Stomach (tissue), 9 donors: Measurements from ENCODE around the gene FBXW7. TPM values are rescaled to one million over a fixed set of nuclear protein-coding genes. Genes with fewer than 3 reads are reported as not detected.

ENCODE experiments used
- DNase-seq, 2 donors: peaks; one replicate each; pipeline versions ENCODE4 v3.0.0 to v3.0.0-alpha.2; 2013 to 2019
- H3K27ac ChIP-seq, 5 donors: fragments of 200-600 bp in 4 of 5; sonication (generic) in 4 of 5; one replicate each; pipeline ENCODE4 v1.5.1; 2013 to 2019; ENCODE audit warnings: mild to moderate bottlenecking in 1 of 5, moderate library complexity in 1 of 5
- H3K27me3 ChIP-seq, 3 donors: fragments of 200-600 bp; sonication (generic); one replicate each; pipeline ENCODE4 v1.5.1; 2017 to 2019; ENCODE audit warnings: mixed run types in 1 of 3
- H3K36me3 ChIP-seq, 4 donors: fragments of 200-600 bp; sonication (generic); 1 replicate in 3 of 4; 2 replicates in 1 of 4; pipeline ENCODE4 v1.5.1; 2016 to 2019
- H3K4me1 ChIP-seq, 4 donors: fragments of 200-600 bp; sonication (generic); one replicate each; pipeline ENCODE4 v1.5.1; 2016 to 2019
- H3K4me3 ChIP-seq, 4 donors: fragments of 200-600 bp; sonication (generic) in 3 of 4; one replicate each; pipeline ENCODE4 v1.5.1; 2016 to 2019; ENCODE audit warnings: mild to moderate bottlenecking in 1 of 4
- H3K9me3 ChIP-seq, 4 donors: fragments of 200-600 bp; sonication (generic); one replicate each; pipeline ENCODE4 v1.5.1; 2016 to 2019
- EP300 ChIP-seq: sonication (generic); formaldehyde crosslinking; IDR thresholded peaks from one replicate; pipeline ENCODE4 v1.6.1; 2017; ENCODE audit warnings: antibody characterized with exemption
- POLR2A ChIP-seq, 4 donors: fragments of 450-650 bp; IDR thresholded peaks; one replicate each; pipeline ENCODE4 v1.6.1; 2016; ENCODE audit warnings: antibody characterized with exemption in 4 of 4, control low read depth in 2 of 4, mild to moderate bottlenecking in 1 of 4, moderate library complexity in 1 of 4
- POLR2AphosphoS5 ChIP-seq, 3 donors: sonication (generic); formaldehyde crosslinking; IDR thresholded peaks; one replicate each; pipeline ENCODE4 v1.6.1; 2016; ENCODE audit warnings: antibody characterized with exemption in 3 of 3
- WGBS, 5 donors: extraction: QIAGEN DNeasy Blood & Tissue Kit in 3 of 5; methylation state at CpG; one replicate each; pipeline versions ENCODE4 v1.1.5 to v1.1.7; 2013 to 2018; 5-methylcytosine and 5-hydroxymethylcytosine counted together
- intact Hi-C: fragments of 100-400 bp; cut with DNase I; formaldehyde crosslinking; loops from one replicate; pipeline ENCODE4 v1.15.1; 2023; ENCODE audit warnings: low total_unique reads
- polyA plus RNA-seq, 3 donors: library from polyadenylated mRNA; stranded (reverse); fragments of 200-250 nt; gene quantifications; one replicate each; pipeline ENCODE4 v1.2.3, GENCODE V29; 2013
- total RNA-seq, 5 donors: library from RNA; depleted of rRNA; stranded (reverse); fragments of >200 nt; gene quantifications; one replicate each; pipeline versions ENCODE4 v1.1.0 to v1.2.3, GENCODE V29; 2014 to 2016
- TF ChIP-seq, protein P1 (sequence below), 7 experiments: fragments of 450-650 bp in 4 of 7; fragments of 200-600 bp in 3 of 7; sonication (generic) in 3 of 7; IDR thresholded peaks; one replicate each; pipeline ENCODE4 v1.5.1; 2016 to 2019; ENCODE audit warnings: antibody characterized with exemption in 7 of 7, control low read depth in 2 of 7, mild to moderate bottlenecking in 1 of 7
- donor health status: healthy with polysubstance abuse.
- donor health status: Bipolar disorder and iron deficiency.
- donor health status: healthy.

Gene FBXW7
- total and polyA plus RNA-seq, 8 donors, result 8.7 to 119 (median 25.1) TPM

DNA sequence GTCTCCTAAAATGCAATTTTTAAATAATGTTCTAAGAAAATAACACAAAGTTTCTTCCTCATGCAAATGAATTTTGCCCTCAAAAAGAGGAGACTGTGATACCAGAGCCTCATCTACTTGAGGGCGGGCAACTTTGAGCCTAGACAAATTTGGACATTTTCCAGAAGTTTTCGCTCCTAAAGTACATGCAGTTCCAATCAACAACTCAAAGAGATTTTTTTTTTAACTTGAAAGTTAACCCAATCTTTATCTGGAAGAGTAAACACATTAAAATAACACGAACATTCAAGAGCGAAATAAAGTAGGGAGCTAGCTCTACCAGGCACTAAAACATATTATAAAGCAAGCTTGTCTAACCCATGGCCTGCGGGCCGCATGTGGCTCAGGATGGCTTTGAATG, 29.4 kb upstream of the FBXW7 start:
- peak; percentile 35 to 46 for DNase-seq
- Histone ChIP-seq H3K4me1 (peaks cover 8 to 21% (median 15%) of the 10 kb centered on the region in 4 donors), H3K36me3 (no peaks in the 10 kb centered on the region), H3K4me3 (no peak overlapping the region), H3K27ac (peak overlapping the region; percentile 30 to 74 (median 63)), H3K27me3 (no peaks in the 10 kb centered on the region), H3K9me3 (no peaks in the 10 kb centered on the region)
- TF ChIP-seq EP300, result no peak
- peak in 1 of 3 donors; percentile 26 for TF ChIP-seq POLR2AphosphoS5 (IDR thresholded peaks at IDR 0.05)
- TF ChIP-seq, protein P1, sequence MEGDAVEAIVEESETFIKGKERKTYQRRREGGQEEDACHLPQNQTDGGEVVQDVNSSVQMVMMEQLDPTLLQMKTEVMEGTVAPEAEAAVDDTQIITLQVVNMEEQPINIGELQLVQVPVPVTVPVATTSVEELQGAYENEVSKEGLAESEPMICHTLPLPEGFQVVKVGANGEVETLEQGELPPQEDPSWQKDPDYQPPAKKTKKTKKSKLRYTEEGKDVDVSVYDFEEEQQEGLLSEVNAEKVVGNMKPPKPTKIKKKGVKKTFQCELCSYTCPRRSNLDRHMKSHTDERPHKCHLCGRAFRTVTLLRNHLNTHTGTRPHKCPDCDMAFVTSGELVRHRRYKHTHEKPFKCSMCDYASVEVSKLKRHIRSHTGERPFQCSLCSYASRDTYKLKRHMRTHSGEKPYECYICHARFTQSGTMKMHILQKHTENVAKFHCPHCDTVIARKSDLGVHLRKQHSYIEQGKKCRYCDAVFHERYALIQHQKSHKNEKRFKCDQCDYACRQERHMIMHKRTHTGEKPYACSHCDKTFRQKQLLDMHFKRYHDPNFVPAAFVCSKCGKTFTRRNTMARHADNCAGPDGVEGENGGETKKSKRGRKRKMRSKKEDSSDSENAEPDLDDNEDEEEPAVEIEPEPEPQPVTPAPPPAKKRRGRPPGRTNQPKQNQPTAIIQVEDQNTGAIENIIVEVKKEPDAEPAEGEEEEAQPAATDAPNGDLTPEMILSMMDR (IDR thresholded peaks at IDR 0.05), result no peak
- no peak for TF ChIP-seq POLR2A (IDR thresholded peaks at IDR 0.05)
- intact Hi-C loops, result no loop called here
- WGBS, 5 donors, result 30 to 56% (median 40%) methylated on average over 6 of the region's 6 CpGs

DNA sequence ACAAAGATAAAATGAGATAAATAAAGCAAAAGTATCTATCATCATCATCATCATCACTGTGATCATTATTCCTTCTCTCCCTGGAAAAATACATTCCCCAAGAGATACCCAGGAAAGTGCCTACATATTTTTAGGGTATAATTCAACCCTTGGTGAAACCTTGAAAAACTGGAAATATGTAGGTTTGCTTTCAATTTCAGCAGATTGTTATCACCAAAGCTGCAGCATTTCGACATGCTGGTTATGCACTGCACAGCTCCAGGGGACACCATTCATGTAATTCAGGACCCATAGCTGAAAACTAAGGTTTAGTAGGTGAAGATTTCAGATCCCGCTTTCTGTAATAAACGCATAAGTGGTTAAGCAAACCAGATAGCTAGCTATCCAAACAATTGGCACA, 28.4 kb upstream of the FBXW7 start:
- H3K27me3 ChIP-seq, result no peaks in the 10 kb centered on the region
- H3K27ac ChIP-seq, result peak overlapping the region in 4 of 5 donors; percentile 30 to 74 (median 58)
- intact Hi-C loops, result no loop called here
- TF ChIP-seq POLR2AphosphoS5 (IDR thresholded peaks at IDR 0.05), result no peak
- TF ChIP-seq, protein P1 (IDR thresholded peaks at IDR 0.05), result no peak
- no peak for TF ChIP-seq POLR2A (IDR thresholded peaks at IDR 0.05)
- TF ChIP-seq EP300, result no peak
- peaks cover 8 to 21% (median 15%) of the 10 kb centered on the region in 4 donors for H3K4me1 ChIP-seq
- no peak overlapping the region for H3K4me3 ChIP-seq
- H3K9me3 ChIP-seq, result no peaks in the 10 kb centered on the region
- DNase-seq, result no peak
- WGBS, 5 donors, result 37 to 59% (median 52%) methylated on average over 3 of the region's 3 CpGs
- H3K36me3 ChIP-seq, result no peaks in the 10 kb centered on the region

DNA sequence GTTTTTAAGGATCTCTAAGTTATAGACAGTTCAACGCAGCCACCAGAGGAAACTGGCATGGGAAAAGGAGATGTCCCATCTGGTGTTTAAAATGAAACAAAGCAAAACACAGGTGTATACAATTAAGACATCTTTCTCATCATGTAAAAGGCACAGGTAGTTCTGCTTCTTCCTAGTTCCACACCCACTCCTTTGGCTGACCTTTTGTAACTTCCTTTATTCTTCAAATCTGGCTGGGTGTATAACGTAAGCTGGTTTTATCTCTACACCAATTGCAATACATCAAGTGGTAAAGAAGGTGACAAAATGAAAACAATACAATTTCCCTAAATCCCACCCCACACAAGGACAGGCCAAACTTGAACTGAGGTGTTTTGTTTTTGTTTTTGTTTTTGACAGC, 27.3 kb upstream of the FBXW7 start:
- Histone ChIP-seq H3K4me1 (peaks cover 8 to 21% (median 15%) of the 10 kb centered on the region in 4 donors), H3K9me3 (no peaks in the 10 kb centered on the region), H3K36me3 (no peaks in the 10 kb centered on the region), H3K27ac (no peak overlapping the region), H3K4me3 (no peak overlapping the region), H3K27me3 (no peaks in the 10 kb centered on the region)
- intact Hi-C loops, result no loop called here
- DNase-seq, result no peak
- TF ChIP-seq EP300 (no peak), POLR2A (IDR thresholded peaks at IDR 0.05) (no peak), POLR2AphosphoS5 (IDR thresholded peaks at IDR 0.05) (no peak)
- TF ChIP-seq, protein P1 (IDR thresholded peaks at IDR 0.05), result no peak
- 48 to 60% (median 53%) methylated on average over 2 of the region's 2 CpGs for WGBS, 5 donors

DNA sequence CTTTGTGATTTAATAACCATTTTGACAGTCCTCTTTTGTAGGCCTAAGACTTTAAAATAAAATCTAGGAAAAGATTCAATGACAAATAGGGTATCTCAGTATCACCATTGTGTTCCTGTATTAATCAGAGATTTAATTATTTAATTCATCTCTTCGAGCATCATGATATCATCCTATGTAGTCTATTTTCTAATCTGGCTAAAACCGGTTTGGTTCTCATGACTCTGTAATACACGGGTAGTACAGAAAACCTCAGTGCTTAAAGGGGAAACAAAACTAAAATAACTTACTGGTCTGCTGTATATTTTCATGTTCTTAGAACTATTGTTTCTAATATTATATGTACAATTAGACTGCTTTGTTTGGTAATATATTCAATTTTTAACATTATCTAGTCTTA, 23.7 kb upstream of the FBXW7 start:
- WGBS, 5 donors, result 69 to 76% (median 75%) methylated on average over 3 of the region's 3 CpGs
- H3K36me3 ChIP-seq, result no peaks in the 10 kb centered on the region
- H3K4me1 ChIP-seq, result peaks cover 3 to 9% (median 7%) of the 10 kb centered on the region in 4 donors
- TF ChIP-seq POLR2A (IDR thresholded peaks at IDR 0.05) (no peak), EP300 (no peak), POLR2AphosphoS5 (IDR thresholded peaks at IDR 0.05) (no peak)
- TF ChIP-seq, protein P1 (IDR thresholded peaks at IDR 0.05), result no peak
- no peak for DNase-seq
- H3K4me3 ChIP-seq, result no peak overlapping the region
- H3K27me3 ChIP-seq, result no peaks in the 10 kb centered on the region
- intact Hi-C loops, result no loop called here
- no peak overlapping the region for H3K27ac ChIP-seq
- no peaks in the 10 kb centered on the region for H3K9me3 ChIP-seq
